Measurements from ENCODE around the gene SLC12A9.
"Not testable (repeated sequence)": the region's sequence is repeated elsewhere in the genome, so short reads cannot be mapped to it uniquely, and the experiment has no call there.

Gene SLC12A9

DNA sequence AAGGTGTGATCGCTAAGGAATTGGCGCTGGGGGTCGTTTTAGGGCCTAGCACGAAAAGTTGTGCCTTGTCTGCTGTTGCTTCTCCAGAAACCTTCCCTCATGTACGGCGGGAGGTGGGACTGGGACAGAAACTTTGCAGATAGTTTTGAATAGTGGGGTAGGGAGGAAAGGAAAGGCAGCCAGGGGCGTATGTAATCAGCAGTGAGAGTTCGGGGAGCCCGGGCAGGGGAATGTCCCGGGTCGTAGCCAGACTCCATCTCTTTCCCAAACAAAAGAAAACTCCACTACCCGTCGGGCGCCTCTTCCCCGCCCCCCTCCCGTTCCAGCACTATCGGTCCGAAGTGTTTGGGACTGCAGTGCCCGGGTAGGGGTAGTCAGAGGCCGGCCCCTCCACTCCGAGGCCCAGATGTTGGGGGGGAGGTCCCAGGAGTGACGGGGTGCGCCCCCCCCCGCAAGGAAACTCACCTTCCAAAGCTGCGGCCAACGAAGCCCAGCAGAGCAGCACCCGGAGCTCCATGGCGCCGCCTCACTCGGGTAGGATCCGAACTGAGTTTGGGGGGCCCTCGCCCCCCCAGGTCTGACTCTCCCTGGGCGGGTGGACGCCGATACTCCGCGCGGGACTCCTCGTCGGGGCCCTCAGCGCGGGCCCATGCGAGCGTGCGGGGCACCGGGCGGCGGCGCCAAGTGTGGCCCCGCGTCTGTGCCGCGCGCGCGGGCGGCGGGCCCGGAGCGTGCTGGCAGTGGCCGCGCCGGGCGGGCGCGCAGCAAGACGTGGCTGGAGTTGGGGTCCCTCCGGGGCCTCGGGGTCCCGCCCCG lies 25.8 kb upstream of the SLC12A9 start:
- DNase-seq, result no peak

GRCh38 chr7:100827330-100828226 lies 24.9 kb upstream of the SLC12A9 start, which contains the start of gene EPHB4:
EPHB4 (minus strand) TSS chr7:100827523; CDS start chr7:100827030, 493 bp downstream.
- no peak for DNase-seq

GRCh38 chr7:100829150-100829716 lies 23.3 kb upstream of the SLC12A9 start:
- DNase-seq, result no peak

- DNase-seq, result no peak
Observed at GRCh38 chr7:100830396-100830795, 22.1 kb upstream of the SLC12A9 start.

GRCh38 chr7:100832281-100832633 lies 20.3 kb upstream of the SLC12A9 start:
- DNase-seq, result no peak

GRCh38 chr7:100835903-100836811 lies 16.4 kb upstream of the SLC12A9 start:
- no peak for DNase-seq

GRCh38 chr7:100836812-100837098 lies 15.8 kb upstream of the SLC12A9 start:
- DNase-seq, result no peak

- peak; percentile 56 for DNase-seq
Observed at GRCh38 chr7:100837099-100837836, 15.2 kb upstream of the SLC12A9 start.

GRCh38 chr7:100839361-100839760 lies 13.2 kb upstream of the SLC12A9 start:
- no peak for DNase-seq

- no peak for DNase-seq
Observed at GRCh38 chr7:100840470-100841100, 11.9 kb upstream of the SLC12A9 start.

DNA sequence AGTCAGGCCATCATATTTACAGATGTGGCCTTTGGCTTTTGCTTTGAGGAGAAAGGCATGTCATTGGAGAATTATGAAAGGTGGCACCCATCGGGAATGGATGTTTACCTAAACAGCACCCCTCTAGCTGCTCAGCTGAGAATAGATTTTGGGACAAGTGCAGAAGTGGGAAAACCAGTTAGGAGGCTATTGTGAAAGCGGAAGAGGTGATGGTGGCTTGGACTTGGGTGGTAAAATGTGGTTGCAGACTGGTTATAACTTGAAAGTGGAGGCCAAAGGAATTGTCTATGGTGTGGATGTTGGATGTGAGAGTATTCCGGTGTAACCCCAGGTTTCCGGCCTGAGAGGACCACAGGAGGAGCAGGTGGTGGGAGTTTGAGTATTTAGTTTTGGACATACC lies 5.2 kb upstream of the SLC12A9 start:
- no peak for DNase-seq

DNA sequence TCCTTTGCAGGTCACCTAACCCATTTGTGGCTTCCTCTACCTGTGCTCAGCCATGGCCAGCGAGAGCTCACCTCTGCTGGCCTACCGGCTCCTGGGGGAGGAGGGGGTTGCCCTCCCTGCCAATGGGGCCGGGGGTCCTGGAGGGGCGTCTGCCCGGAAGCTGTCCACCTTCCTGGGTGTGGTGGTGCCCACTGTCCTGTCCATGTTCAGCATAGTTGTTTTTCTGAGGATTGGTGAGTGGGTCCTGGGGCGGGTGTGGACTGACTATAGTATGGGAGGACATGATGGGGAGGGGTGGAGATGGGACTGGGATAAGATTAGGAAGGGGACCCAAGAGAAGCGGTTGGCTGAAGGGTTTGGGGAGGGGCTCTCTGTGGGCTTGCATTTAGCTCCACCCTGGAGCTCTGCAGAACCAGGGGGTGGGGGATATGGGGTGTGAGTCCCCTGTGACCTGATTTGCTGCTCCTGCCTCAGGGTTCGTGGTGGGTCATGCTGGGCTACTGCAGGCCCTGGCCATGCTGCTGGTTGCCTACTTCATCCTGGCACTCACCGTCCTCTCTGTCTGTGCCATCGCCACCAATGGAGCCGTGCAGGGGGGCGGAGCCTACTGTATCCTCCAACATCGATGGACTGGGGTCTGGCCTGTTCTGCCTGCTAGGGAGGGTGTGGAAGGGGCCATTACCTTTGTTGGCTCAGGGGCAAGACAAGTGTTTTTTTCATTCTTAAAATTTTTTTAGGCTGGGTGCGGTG lies 1.8 kb downstream of the SLC12A9 start:
- DNase-seq, result no peak

DNA sequence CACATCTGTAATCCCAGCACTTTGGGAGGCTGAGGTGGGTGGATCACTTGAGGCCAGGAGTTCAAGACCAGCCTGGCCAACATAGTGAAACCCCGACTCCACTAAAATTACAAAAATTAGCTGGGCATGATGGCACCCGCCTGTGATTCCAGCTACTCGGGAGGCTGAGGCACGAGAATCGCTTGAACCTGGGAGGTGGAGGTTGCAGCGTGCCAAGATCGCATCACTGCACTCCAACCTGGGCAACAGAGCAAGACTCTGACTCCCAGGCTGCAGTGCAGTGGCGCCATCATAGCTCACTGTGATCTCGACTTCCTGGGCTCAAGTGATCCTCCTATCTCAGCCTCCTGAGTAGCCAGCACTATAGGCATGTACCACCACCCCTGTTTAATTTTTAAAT lies 2.4 kb downstream of the SLC12A9 start:
- not testable (repeated sequence) for DNase-seq

- DNase-seq, result no peak
Observed at GRCh38 chr7:100855515-100855914, 3.0 kb downstream of the SLC12A9 start.

- no peak for DNase-seq
Observed at GRCh38 chr7:100856871-100857282, 4.4 kb downstream of the SLC12A9 start.

GRCh38 chr7:100859856-100860255 lies 7.3 kb downstream of the SLC12A9 start:
- DNase-seq, result no peak

DNA sequence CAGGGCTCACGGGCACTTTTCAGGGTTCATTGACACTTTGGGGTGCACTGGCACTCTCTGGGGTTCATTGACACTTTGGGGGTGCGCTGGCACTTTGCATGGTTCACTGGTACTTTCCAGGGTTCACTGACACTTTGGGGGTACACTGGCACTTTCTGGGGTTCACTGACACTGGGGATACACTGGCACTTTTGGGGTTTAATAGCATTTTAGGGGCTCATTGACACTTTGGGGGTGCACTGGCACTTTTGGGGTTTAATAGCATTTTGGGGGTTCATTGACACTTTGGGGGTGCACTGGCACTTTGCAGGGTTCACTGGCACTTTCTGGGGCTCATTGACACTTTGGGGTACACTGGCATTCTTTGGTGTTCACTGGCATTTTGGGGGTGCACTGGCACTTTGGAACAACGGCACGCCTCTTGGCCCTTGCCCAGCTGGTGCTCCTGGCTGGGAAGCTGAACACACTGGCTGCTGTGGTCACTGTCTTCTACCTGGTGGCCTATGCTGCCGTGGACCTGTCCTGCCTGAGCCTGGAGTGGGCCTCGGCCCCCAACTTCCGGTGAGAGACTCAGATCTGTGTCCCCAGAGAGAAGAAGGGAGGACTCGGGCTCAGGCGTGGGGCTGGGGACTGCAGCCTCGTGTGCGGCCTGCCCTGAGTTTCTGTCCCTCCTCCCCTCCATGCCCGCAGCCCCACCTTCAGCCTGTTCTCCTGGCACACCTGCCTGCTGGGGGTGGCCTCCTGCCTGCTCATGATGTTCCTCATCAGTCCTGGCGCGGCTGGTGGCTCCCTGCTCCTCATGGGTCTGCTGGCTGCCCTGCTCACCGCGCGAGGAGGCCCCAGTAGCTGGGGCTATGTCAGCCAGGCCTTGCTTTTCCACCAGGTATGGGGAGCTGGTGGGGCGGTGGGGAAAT lies 8.4 kb downstream of the SLC12A9 start:
- no peak for DNase-seq

- no peak for DNase-seq
Observed at GRCh38 chr7:100861616-100861985, 9.1 kb downstream of the SLC12A9 start.

- no peak for DNase-seq
Observed at GRCh38 chr7:100863406-100863950, 11.0 kb downstream of the SLC12A9 start.
